GM18861 (cell line): Measurements from ENCODE around the gene UGT1A8.

Experiments used
- ATAC-seq: cut with Tn5 transposase; IDR thresholded peaks from one replicate; pipeline ENCODE4 v1.9.1; 2021; ENCODE audit not compliant: unreplicated experiment

Gene UGT1A8

DNA sequence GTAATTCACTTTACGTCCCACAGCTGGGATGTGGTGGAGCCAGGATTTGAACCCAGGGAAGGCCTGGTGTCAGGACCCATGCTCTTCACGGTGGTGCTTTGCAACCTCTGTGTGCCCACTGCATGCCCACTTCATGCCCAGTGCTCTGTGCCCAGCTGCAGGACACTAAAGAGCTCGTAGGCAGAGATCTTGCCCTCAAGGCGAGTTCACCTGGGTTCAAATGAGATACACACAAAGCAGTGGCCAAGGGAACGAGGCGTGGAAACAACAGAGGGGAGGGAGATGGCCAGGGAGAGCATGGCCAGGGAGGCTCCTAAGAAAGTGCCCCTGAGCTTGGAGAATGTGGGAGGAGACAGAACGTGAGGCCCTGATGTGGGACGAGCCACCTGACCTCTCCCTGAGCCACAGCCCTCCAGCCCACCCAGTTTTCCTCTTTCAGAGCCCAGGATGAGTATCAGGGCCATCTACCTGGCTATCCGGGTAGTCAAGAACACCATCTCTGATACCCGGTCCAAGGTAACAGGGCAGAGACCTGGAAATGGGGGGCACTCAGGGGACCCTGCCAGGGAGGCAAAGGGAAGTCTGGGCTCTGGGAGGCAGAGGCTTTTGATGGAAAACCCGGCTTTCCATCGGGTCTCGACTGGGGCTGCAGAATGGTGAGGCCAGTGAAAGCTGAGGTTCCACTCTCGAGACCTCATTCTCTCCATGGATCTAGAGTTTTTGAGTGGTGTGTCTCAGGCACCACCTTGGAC, 181.1 kb downstream of the UGT1A8 start:
- no peak for ATAC-seq

DNA sequence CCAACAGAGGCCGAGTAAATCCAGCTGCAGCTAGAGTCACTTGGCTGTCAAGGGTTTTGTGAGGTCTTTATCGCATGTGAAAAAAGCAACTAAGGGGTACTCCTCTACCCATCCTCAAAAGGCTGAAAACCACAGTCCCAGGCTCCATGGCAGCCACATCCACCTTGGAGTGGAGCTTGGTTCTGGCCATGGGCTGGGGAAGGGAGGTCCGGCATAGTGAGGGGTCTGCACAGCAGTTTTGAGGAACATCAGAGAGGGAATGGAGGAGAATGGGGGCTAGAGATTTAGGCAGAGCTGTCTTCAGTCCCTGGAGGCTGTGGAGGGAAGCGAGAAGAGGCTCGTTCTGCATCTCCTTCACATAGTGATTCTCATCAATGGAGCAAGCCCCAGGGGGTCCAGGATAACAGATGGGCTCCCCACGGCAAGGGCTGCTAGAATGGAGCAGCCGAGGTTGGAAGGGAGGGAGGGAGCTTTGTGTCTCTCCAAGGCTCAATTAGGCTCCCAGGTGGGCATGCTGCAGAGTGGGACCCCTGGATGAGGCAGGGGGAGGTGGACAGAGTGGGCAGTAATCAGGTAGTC, 181.7 kb downstream of the UGT1A8 start:
- ATAC-seq, result no peak

DNA sequence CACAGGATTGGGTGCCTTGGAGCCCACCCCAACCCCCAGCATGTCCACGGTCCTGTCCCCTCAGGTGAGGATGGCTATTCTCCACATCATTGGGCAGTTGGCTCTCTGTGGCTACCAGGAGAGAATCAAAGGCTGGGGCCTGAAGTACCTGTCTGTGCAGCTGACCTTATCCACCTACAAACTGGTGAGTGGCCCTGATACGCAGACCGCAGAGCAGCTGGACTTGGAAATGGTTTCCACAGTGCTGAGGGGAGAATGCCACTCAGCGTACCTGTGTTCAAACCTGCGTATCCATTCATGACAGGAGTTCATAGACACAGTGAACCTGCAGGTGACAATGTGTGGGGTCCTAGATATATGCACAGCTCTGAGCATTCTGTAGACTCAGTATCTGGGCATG, 182.3 kb downstream of the UGT1A8 start:
- ATAC-seq, result no peak

DNA sequence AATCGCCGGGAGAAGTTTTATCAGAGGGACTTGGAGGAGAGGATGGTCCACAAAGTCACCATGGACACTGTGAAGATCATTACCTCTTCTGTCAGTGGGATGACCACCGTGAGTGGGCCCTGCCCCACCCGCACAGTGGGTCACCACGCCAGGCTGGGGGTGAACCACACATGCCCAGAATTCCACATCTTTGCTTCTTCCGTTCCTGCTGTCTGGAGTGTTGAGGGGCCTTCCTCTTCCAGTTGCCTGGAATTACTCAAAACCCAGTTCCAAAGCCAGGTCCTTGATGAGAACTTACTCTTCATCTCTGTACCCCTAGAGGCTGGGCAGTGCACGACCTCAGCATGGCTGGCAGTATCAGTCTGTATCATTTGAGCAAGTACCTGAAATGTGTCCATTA, 182.8 kb downstream of the UGT1A8 start:
- no peak for ATAC-seq

DNA sequence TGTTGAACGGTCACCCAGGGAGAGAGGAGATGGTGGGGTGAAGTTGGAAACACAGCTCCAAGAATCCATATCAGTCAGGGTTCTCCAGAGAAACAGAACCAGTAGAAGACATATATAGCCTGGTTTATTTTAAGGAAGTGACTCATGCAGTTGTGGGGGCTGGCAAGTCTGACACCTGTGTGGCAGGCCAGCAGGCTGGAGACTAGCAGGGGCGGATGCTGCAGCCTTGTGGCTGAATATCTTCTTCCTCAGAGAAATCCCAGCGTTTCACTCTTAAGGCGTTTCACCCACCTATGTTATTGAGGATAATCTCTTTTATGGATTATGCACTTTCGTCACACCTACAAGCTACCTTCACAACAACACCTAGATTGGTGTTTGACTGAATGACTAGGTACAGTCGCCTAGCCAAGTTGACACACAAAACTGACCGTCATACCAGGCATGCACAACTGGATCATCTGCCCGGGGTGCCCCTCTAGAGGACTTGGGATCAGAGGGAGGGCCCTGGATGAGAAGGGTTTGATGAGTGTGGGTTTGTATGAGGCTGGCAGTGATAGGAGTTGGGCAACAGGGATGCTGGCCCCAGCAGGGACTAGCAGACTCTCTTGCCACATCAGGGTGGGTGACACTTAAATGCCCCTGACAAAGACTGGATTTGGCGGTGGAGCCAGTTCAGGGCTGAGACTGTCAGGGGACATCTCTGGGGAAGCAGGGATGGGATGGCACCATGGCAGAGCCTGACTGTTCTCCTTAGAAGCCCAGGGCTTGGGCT, 184.1 kb downstream of the UGT1A8 start:
- no peak for ATAC-seq

DNA sequence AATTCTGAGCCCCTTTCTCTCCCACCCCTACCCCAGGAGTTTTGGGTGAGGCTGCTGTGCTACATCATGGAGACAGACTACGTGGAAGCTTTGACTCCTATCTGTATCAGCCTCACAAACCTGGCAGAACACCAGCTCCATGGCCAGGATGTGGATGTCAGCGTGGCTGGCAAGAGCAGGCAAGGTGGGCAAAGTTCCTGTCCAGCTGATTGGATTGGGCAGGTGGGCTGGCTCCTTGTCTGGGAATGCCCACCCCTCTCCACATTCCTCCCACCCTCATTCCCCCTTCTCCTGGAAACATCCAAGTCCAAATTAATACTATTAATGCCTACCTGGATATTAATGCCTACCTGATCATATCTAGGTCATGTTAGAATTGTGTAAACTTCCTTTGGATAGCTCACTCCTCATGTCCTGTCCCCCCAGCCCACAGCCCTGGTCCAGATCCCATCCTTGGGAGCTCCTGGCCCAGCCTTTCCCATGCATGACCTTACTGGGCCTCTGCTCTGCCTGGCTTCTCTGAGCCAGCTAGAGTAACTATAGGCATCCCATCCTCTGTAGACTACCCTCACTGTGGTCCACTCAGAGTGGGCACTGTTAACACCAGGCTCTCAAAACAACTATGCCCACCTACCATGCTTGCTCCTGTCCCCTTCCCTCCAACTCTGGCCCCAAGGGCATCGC, 184.8 kb downstream of the UGT1A8 start:
- no peak for ATAC-seq

DNA sequence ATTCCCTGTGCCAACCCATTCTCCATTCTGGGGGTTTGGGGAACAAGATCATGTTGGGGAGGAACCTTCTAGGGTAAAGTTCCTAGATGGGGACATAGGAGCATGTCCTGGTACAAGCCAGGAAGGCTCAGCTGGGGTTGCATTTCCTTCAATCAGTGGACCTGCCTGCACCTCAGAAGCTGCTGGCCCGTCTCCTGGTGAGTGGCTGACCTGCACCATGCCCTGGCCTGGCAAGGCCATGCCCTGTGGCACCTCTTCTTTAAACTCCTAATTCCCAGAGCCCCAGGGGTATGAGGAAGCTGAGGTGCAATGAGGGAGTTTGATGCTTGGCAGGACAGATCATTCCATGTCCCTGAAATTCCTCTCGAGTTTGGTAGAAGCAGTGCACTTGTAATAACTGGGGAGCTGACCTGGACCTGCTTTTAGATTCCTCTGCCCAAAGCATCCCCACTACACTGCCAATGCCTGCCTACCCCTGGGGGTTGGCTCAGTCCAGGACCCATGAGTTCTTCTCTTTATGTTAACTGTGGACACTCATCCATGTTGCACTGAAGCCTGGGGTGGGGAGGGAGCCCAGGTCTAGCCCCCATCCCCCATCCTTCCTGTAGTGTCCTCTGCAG, 186.0 kb downstream of the UGT1A8 start:
- ATAC-seq, result no peak

DNA sequence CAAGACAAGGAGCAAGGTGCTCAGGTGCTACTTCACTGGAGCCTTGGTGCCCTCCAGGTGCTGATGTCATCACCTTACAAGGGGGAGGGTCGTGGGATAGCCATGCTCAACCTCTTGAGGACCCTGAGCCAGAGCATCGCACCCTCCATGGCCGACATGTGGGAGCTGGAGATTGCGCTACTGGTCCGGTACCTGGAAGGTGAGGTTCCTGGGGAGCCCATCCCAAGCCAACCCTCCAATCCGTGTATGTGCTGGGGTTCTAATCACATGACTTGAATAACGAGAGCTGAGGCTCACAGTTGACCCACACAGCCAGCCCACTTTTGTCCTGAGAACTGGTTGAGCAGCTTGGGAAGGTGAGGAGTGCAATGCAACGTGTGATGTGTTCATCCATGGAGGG, 186.6 kb downstream of the UGT1A8 start:
- no peak for ATAC-seq

DNA sequence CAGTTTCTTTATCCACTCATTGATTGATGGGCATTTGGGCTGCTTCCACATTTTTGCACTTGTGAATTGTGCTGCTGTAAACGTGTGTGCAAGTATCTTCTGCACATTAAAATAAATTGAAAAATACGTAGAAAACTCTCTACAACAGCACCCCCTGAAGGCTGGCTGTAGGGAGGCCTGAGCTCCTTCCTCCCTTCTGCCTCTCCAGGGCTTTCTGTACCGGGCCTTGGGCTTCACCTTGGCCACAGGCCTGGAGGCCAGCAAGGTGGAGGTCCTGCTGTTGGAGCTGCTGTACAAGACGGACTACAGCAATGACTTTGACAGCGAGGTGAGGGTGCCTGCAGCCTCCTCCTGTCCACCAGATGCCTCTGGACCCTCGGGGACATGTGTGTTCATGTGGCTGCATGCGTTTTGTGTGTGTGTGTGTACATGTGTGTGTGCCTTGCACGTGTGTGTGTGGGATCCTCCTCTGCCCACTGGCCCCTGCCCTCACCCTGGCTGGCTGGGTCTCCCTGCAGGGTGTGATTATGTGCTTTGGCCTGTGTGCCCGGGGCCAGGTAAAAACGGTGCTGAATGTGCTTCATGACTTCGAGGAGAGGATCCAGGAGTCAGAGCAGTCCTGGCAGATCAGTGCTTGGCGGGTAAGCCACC, 189.9 kb downstream of the UGT1A8 start:
- no peak for ATAC-seq

DNA sequence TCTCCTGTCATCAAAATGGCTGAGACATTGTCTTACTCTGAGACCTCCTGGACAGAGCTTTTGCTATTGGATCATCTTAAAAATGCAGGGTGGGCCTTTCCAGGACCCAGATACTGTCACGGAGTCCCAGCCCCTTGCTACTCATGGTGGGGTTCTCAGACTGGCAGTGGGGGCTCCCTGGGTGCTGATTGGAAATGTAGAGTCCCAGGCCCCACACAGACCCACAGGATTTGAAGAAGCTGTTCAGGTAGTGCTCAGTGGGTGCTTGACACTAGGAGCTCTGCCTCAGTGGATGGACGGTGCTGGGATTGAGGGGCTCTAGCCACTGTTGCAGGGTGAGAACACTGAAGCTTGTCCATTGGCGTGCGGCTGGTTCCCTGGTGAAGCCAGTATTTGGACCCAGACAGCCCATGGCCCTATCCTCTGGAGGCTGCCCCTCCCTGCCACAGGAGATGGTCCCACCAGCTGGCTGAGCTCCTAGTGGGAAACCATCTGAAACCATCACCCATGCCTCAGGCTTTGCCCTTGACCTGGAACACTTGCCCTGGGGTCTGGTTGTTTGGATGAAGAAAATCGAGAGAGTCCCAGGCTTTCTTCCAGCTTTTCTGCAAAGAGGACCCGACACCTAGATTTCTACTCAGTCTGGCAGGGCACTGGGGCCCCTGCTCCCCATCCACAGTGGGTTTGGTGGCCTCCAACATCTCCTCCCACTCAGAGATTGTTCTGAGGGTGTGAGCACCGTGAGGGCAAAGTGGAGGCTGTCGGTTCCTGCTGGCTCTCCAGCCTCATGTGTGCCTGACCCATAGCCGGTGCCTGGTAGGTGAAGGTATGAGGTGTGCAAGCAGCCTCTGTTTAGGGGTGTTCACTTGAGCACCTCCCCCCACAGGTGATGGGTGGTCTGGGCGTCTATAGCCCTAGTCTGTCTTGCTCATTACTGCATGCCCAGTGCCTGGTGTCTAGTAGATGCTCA, 190.8 kb downstream of the UGT1A8 start:
- ATAC-seq, result no peak

DNA sequence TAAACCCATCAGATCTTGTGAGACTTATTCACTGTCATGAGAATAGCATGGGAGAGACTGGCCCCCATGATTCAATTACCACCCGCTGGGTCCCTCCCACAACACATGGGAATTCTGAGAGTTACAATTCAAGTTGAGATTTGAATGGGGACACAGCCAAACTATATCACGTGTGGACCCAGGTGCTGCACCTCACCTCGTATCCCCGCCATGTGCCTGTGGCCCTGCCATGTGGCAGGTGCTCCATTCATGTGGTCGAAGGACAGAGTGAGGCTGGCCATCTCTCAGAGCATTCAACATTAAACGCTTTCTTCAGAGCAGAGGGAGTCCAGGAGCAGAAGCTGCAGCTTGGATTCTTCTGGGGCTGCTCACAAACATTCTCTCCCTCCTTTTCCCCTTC, 193.0 kb downstream of the UGT1A8 start:
- no peak for ATAC-seq

DNA sequence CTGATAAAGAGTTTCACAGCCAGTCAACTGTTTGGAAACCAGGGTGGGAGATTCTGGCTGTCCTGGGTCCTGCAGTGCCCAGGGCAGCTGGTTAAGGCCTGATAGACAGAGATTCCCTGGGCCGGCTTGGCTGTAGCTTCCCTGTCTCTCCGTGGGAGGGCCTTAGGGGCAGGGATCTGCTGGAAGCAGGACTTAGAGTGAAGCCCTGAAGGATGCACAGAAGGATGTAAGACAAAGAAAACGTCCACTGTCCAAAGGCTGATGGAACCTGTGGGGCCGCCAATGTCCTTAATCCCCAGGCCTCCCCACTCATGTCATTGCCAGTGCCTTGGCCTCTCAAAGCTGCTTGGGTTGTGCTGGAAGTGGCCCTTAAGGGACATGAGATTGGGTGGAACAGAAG, 193.7 kb downstream of the UGT1A8 start:
- no peak for ATAC-seq

DNA sequence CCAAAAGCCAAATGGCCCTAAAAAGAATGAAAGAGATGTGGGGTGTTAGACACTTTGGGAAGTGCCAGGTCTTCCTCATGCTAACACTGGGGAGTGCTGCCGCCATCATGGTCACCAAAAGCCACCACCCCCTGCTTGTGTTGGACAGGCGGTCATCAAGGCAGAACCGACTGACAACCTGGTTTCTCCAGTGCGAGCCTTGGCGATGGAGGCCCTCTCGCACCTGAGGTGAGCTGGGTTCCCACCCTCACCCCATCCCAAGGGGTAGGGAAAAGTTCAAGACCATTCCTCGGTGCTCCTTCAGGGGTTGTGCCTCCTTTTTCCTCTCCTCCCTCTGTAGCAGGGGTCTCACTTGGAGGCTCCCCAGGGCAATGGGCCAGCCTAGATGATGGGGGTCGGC, 194.3 kb downstream of the UGT1A8 start:
- no peak for ATAC-seq

DNA sequence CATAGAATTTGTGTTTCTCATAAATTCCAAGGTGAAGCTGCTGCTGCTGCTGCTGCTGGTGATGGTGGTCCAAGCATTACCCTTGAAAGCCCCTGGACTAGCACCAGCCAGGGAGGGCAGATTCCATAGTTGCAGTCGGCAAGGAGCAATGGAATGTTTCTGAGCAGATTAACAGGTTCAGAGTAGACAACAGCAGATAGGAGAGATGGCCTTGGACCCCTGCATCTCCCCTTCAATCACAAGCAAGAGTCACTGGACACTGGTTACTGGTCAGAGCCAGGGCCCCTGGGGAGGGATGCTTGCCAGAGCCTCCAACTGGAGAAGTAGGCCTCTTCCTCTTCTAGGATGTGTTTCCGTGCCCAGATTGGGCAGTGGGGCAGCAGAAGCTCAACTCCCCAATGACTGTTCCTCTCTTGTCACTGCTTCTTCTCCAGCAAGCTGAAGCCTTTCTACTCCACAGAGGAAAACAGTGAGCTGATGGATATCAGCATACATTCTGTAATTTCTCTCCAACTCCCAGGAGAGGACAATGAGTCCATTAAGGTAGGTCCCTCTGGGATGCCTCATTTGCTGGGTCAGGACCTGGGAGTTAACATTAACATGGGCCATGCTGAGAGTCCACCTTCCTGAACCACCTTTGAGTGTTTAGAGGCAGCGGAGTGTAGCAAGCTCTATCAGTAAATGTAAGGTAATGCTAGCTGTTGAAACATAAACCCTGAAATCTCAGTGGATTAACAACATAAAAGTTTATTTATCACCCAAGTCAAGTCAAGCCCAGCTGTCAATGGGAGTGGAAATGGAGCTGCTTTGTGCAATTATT, 196.0 kb downstream of the UGT1A8 start:
- no peak for ATAC-seq

DNA sequence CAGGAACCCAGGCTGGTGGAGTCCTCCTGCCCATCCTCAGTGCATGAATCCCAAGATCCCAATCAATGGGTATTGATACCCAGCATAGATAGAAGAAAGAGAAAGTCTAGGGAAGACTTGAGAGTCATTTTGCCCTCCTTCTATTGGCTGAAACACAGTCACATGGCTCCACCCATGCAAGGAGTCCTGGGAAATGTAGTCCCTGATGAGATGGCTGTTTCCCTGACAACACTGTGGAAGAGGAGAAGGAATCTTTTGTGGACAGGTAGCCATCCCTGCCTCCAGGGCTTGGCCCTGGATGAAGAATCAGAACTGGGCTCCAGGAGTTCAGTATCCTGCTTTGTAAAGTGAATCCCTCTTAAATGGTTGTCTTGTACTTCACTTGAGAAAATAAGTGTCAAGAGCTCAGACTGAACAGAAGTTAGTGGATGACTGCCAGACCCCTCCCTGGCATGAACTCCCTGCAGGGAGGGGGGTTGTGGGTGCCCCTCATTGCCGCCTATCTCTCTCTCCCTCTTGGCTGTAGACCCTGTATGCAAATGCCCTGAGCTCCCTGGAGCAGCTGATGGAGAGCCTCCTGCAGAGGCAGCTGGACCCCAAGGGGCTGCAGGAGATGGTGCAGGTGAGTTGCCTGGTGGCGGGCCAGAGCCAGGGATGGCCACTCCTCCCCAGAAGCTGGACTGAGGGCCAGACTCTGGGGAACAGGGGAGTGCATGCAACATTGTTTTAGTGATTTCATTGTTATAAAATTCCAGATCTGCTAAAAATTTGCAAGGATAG, 196.8 kb downstream of the UGT1A8 start:
- ATAC-seq, result no peak

DNA sequence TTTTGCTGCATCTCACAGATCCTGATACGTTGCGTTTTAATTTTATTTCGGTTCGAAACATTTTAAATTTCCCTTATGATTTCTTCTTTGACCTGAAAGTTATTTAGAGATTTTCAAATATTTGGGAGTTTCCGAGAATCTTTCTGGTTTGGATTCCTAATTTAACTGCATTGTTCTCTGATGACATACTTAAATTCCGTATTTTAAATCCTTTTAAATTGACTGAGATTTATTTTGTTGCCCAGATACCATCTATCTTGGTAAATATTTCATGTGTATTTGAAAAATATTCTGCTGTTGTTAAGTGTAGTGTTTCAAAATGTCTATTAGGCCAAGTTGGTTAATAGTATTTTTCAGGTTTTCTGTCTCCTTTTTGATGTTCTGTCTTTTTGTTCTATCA, 198.4 kb downstream of the UGT1A8 start:
- ATAC-seq, result no peak

DNA sequence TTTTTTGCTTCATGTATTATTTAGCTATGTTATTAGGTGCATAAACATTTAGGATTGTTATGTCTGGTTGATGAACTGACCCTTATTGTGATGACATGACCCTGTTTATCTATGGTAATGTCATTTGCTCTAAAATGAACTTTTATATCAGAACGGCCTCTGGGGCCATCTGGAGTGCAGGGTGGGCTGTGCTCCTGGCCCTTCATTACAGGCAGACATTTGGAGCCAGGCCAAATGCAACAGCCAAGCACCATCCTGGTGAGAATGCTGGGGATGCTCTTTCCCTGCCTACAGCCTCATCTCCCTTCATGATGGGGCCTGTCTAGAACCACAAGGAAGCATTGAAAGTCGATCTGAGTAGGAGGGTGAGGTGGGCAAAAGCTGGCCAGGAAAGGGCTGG, 198.9 kb downstream of the UGT1A8 start:
- ATAC-seq, result no peak

DNA sequence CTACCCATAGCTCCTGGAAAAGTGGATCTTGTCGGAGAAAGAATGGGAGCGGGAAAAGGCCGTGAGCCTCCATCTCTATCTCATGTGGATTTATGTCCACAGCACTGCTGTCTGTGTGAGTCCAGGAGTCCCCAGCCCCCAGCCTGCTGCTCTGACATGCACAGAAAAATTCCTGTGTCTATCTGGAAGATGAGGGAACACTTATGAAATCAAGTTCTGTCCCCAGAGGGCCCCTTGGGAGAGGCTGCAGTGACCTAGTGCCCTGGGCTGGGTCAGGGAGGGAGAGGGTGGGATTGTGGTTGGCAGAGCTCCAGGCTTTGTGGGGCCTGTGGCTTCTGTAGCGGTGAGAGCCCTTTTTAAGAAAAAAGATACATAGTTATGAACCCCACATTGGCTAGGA, 199.3 kb downstream of the UGT1A8 start:
- ATAC-seq, result no peak
